Measurements from ENCODE around the gene MFAP2.
"Not testable (repeated sequence)": the region's sequence is repeated elsewhere in the genome, so short reads cannot be mapped to it uniquely, and the experiment has no call there.

MFAP2 gene

DNA sequence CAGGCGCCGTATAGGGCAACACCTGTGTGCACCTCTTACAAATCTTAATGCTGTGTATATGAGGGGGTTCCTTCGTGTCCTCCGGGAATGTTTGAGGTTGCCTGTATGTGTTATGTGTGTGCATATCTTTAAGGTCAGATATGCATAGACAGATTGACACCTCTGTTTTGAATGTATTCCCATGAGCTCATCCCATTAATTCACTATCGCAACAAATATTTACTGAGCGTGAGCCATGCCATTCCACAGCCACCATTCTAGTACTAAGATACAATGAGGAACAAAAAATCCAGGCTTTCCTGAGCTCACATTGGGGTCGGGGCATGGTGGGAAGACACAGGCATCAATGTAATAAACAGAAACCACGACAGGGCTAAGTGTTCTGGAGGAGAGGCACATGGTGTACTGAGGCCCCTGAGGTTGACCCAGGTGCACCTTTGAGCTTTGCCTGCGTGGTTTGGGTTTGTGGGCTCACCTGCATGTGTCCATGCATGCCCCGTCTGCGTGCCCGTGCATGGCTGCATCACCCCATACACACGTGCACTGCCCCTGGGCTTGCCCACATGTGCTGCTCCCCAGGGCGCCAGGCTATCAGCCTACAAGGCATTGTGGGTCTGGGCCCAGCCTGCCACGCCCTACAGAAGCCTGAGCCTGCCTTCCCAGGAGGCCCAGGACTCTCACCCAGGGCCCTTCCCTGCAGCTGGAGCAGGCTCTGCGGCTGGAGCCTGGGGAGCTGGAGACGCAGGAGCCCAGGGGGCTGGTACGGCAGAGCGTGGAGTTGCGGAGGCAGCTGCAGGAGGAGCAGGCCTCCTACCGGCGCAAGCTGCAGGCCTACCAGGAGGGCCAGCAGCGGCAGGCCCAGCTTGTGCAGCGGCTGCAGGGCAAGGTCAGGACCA lies 51.0 kb downstream of the MFAP2 start:
- DNase-seq (ENCODE audit: low read depth in 2 of 2), result not testable (repeated sequence)

DNA sequence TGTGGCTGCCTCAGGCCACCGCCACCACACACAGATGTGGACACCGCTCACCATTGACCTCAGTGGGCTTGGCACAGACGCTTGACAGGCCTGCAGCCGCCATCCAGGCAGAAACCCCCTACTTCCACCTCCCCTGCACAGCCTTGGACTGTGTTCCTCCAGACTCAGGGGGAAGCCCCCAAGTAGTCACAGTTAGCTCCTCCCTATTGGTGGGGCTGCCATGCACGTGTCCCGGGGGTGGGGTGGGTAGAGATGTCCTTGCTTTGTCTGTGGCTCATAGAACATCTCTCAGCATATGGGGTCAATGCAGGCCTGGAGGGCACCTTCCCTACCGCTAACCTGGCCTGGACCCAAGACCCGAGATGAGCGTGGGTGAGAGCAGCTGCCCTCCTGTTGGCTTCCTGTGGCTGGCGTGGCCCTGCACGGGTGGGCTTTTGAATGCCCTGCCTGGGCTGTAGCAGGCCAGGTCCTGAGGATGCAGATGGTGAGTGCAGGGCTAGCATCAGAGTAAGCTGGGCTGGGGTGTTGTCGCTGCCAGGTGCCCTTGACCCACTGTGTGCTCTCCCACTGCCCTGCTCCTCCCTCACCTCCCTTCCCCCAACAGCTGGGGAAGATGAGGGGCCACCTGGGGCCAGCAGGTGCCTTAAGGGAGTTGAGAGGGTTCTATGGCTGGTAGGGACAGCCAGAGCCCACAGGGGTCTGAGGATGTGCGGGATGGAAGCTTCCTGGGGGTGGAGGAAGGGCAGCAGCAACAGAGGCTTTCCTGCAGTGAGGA lies 52.5 kb downstream of the MFAP2 start:
- DNase-seq (ENCODE audit: low read depth in 2 of 2), result no peak

DNA sequence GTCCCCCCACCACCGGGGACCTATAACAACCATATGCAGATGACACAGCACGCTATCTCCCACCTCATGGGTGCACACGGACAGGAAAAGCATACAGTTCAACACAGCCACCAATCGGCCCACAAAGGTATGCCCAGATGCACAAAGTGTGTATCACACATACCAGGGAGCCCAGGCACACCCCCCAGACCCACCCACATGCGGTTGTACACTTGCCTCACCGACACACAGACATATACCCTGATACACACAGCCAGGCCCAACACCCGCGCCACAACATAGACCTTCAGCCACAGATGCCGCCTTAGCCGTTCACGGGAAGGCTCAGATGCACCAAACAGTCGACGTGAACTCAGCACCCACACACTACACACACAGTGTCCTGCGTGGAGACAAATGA lies 53.2 kb downstream of the MFAP2 start:
- no peak for DNase-seq (ENCODE audit: low read depth in 2 of 2)

DNA sequence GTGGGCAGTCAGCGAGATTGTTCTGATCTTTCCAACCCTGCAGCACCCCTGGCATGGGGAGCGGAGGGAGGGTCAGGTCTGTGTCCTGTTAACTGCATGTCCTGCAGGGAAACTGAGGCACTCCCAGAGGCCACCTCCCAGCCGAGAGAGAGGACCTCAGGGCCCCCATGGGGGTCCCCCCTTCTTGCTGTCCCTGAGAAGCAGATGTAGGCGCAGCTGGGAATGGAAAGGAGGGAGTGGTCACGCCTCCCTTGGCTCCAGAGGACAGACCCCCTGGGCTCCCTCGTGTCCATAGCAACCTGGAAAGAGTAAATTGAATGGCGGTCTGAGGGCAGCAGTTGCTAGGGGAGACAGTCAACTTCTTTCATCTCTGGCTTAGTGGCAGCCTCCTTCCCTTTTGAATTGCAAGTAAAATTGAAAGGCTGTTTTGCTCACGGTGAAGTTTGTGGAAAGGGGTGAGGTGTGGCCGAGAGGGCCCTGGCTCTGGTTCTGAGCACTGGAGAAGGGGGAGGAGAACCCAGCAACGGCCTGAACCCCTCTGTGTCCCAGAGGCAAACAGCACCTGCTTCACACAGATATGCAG lies 53.8 kb downstream of the MFAP2 start:
- no peak for DNase-seq (ENCODE audit: low read depth in 2 of 2)

DNA sequence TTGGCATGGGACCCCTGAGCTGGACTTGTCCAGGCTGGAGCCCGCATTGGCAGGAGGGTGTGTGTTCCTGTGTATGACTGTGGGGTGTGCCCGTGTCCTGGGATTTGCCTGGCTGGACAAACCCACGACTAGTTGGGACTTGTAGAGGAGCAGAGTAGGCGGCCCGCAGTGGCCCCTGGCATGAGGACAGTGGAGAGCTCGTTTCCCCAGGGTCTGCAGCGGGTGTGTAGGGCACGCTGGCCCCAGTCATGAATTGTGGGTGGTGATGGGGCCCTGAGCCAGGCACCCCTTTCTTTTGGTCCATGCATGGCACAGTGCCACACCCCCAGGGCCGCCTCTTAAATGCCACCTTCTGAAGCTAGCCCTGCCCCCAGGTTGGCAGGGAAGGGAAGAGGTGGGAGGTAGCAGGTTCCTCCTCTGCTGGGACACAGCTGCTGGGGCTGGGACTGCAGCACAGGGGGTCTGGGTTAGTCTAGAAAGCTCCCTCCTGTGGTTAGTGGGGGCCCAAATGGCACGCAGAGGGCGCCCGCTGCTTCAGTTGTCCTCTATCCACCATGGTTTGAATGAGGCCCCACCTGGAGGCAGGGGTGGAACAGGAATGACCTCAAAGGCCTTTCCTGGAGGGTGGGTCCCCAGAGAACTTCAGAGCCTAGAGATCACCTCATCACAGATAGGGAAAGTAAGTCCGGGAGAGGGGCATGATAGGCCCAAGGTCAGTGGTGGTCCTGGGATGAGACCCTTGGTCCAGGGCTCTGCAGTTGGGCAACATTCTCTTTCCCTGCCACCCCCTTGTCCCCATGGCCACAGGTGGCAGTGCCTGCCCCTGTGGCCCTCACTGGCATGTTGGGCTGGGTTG lies 54.6 kb downstream of the MFAP2 start:
- DNase-seq (ENCODE audit: low read depth in 2 of 2), result no peak

DNA sequence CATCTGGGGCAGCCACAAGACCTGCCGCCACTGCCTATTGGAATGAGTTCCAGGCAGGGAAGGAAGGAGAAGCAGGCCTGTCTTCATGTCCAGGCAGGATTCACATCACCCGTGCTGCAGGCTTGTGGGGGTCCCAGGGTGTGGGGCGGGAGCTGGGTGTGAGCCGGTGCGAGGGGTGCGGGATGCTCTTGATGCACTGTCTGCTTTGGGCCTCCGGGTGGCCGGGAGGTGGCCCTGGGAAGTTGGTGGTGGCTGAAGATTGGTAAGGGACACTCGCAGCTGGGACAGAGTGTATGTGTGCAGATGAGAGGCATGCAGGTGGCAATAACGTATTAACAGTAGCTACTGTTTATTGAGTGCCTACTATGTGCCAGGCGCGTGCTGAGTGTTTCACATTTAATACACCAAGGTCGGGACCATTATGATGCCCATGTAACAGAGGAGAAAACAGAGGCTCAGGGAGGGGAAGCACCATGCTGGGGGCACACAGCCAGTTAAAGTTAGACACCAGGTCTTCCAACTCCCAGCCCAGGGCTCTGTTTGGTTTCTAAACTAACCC lies 55.4 kb downstream of the MFAP2 start:
- no peak for DNase-seq (ENCODE audit: low read depth in 2 of 2)
